Fibroblast of pulmonary artery (primary cell): ENCODE data around the gene MYL11.

ENCODE experiments used
- DNase-seq: peaks from one replicate; pipeline ENCODE4 v3.0.0-alpha.2; 2010; ENCODE audit warnings: low read depth
- H3K4me3 ChIP-seq: replicated peaks from 2 replicates; pipeline ENCODE4 v1.5.1; 2011; ENCODE audit warnings: low read depth, mild to moderate bottlenecking, control low read depth, low read length, moderate library complexity
- CTCF ChIP-seq: IDR thresholded peaks from 2 replicates; pipeline ENCODE4 v1.5.1; 2011; ENCODE audit warnings: mild to moderate bottlenecking, control low read depth, low read length, inconsistent platforms; ENCODE audit errors: missing control alignments

Gene MYL11

GRCh38 chr16:30361180-30361579, 13.4 kb upstream of the MYL11 start:
- TF ChIP-seq CTCF, result no peak
- no peak for DNase-seq
- H3K4me3 ChIP-seq, result no peak overlapping the region

DNA sequence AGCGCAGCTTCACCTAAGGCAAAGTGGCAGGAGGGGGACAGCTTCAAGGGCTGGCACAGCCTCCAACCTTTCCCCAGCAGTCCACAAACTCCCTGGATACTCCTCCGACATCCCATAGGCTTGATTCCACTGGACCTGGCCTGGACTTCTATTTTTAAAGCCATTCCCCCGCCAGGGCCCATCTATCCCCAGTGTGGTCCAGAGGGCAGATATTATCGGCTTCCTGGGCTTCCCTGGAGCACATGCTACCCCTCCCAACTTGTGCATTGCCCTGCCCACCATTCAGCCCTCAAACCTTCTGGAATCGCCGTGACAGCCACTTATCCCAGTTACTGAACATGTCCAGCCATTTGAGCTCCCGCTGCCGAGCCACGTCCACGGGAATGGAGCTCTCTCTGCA, 9.4 kb upstream of the MYL11 start:
- no peak for DNase-seq
- no peak for TF ChIP-seq CTCF
- H3K4me3 ChIP-seq, result no peak overlapping the region

DNA sequence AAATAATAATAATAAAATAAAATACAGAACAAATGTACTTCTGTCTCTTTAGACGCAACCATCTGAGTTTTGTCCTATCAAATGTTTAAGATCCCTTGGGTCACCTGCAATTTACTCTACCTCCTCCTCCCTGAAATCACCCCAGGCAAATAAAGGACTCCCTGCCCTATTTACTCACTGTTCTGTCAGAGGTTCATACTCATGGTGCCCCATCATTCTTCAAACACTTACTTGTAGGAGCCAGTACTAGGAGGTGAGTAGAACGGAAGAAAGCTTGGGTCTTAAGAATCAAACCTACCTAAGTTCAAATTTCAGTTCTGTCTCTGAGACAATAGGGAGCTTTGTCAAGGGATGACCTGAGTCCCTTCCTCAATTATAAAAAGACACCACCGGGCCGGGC, 8.1 kb upstream of the MYL11 start:
- TF ChIP-seq CTCF, result no peak
- no peak for DNase-seq
- H3K4me3 ChIP-seq, result no peak overlapping the region

GRCh38 chr16:30367349-30368009, 7.1 kb upstream of the MYL11 start:
- peak overlapping the region; percentile 82 for H3K4me3 ChIP-seq
- no peak for DNase-seq
- no peak for TF ChIP-seq CTCF

GRCh38 chr16:30368122-30368791, 6.3 kb upstream of the MYL11 start:
- DNase-seq, result peak; percentile 61
- peak overlapping the region; percentile 82 for H3K4me3 ChIP-seq
- TF ChIP-seq CTCF, result no peak

DNA sequence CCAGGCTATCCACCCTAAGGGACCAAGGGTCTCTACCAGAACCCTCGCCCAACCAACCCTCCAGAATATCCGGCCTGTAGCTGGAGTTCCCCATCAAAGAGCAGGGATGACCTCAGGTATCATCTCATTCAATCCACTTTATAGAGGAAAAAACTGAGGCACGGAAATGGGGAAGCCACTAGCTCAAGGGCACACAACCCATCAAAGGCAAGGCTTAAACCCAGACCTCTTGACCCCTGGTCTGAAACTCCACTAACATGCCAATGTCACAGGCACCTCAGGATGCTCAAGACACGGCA, 5.9 kb upstream of the MYL11 start:
- no peak for TF ChIP-seq CTCF
- no peak for DNase-seq
- peak overlapping the region; percentile 82 for H3K4me3 ChIP-seq
